ENCODE results near the gene THYN1.
"Not testable (repeated sequence)": the region's sequence is repeated elsewhere in the genome, so short reads cannot be mapped to it uniquely, and the experiment has no call there.

Gene THYN1

GRCh38 chr11:134253188-134253993, at the start of gene THYN1, which contains the start of gene ACAD8:
Gene THYN1 (minus strand): TSS chr11:134253352. CDS start chr11:134252882, 470 bp downstream.
Gene ACAD8 (plus strand): TSS chr11:134253568. CDS start chr11:134253601, 33 bp downstream.
- DNase-seq (ENCODE audit: low read depth) = peak; percentile 92

DNA sequence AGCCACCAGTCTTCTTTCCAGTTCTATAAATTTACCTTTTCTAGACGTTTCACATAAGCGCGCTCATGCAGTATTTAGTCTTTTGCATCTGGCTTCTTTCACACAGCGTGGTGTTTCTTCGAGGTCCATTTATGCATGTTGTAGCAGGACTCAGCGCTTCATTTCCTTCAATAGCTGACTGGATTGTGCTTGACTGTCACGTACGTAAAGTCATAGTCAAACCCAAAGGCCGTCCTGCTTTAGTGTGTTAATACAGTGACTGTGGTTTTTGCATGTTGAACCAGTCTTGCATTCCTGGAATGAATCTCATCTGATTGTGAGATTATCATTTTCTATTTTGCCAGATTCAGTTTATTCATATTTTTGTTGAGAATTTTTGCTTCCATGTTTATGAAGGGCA, 41.5 kb upstream of the THYN1 start:
- no peak for DNase-seq (ENCODE audit: low read depth)

DNA sequence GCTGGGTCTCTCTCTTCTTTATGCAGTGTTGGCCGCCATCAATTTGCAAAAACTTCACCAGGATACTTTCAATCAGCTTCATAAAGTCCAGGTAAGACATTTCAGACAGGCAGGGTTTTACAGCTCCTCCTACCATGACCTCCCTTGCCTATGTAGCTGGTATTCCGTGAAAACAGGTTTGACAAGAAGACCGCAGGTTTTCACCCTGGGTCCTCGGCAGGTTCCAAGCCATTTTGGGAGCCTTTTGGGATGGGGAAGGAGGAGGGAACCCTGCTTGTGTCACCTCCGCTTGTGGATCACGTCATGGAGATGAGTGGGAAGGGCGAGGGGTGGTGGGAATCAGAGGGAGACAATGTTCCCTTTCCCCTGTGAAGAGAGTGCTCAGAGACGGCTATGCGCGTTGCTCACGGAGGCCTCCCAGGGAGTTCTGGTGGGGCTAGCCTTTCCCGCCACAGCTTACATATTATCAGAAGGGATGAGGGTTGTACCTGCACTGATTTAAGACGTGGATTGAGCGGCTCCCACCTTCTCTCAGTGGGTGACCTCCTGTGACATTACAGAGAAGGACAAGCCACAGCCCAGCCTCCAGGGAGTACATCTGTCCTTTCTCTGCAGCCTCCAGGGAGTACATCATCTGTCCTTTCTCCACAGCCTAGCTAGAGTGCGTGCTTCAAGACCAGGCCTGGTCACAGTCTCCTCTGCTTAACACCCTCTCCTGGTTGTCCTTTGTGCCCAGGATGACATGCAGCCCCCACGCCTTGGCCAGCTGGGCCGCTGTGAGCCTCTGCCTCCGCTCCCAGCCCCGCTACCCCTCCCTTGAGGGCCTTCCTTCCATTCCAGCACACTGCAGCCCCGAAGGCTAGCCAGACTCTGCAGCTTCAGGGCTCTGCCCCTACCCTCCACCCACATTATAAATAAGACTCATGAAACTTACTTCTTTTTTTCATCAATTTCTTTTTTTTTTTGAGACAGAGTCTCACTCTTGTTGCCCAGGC, 40.3 kb upstream of the THYN1 start:
- DNase-seq (ENCODE audit: low read depth) = no peak

DNA sequence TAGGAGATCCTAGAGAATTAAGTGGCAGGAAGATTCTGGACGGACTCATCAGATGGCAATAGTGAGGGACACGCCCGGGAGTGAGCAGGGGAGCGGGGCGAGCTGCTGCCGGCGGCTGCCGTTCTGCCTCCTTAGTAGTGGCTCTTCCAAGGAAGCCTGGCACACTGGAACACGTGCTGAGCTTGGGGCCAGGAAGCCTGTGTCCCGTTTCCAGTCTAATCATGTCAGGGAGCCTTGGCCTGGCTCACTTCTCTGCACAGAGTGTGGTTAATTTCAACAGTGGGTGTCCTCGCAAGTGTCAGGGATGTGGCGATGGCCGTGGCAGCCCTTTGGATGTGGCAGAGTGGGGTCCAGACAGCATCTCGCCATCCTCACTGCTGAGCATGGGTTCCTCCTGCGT, 39.5 kb upstream of the THYN1 start:
- no peak for DNase-seq (ENCODE audit: low read depth)

DNA sequence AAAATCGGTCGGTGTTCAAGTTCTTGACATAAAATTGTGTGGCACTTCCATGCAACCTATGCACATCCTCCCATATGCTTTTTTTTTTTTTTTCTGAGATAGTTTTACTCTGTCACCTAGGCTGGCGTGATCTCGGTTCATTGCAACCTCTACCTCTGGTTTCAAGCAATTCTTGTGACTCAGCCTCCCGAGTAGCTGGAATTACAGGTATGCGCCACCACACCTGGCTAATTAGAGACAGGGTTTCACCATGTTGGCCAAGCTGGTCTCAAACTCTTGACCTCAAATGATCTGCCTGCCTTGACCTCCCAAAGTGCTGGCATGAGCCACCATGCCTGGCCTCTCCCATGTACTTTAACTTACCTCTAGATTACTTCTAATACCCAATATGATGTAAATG, 38.0 kb upstream of the THYN1 start:
- DNase-seq (ENCODE audit: low read depth) = no peak

DNA sequence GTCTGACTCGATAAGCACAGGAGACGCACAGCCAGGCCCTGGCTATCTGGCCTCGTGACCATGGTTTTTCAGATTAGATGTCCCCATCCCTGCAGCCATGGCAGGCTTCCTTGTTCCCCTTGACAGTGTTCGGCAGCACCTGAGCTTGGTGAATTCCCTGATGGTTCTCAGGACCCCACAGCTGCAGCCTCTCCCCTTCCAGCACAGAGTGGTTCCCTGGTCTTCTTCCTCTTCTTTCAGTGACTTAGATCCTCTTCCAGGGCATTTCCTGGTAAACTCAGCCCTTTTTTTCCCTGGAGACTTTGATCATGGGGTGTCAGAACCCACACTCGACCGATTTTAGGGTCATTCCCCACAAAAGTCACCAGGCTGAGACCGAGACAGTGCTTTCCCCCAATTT, 37.5 kb upstream of the THYN1 start:
- no peak for DNase-seq (ENCODE audit: low read depth)

DNA sequence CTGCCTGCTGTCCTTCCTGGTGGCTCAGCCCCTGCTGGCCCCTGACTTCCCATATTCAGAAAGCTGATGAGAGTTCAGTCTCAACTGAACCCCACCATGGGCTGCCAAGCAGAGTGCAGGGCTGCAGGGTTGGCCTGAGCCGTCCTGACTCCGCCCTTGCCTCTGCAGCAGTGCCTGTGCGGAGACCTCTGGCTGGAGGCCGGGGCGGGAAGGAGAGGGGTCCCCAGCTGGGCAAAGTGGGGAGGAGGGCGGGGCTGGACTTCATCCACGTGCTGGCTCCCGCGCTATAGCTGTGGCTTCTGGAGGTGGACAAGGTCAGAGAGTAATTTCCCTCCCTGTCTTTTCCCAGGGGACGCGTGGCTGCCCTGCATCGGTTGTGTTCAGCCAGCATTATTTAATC, 36.6 kb upstream of the THYN1 start:
- DNase-seq (ENCODE audit: low read depth) = no peak

DNA sequence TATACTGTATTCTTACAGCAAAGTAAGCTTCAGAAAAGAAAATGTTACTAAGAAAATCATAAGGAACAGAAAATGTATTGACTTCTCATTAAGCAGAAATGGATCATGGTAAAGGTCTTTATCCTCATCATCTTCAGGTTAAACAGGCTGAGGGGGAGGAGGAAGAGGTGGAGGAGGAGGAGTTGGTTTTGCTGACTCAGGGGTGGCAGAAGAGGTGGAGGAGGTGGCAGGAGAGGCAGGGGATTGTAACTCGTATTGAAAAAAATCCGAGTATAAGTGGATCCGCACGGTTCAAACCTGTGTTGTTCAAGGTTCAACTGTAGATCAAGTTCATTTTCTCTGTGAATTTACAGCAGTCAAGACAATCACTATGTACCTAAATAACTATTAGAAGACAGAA, 36.0 kb upstream of the THYN1 start:
- no peak for DNase-seq (ENCODE audit: low read depth)

- DNase-seq (ENCODE audit: low read depth) = no peak
Observed at GRCh38 chr11:134288486-134288885, 35.3 kb upstream of the THYN1 start.

DNA sequence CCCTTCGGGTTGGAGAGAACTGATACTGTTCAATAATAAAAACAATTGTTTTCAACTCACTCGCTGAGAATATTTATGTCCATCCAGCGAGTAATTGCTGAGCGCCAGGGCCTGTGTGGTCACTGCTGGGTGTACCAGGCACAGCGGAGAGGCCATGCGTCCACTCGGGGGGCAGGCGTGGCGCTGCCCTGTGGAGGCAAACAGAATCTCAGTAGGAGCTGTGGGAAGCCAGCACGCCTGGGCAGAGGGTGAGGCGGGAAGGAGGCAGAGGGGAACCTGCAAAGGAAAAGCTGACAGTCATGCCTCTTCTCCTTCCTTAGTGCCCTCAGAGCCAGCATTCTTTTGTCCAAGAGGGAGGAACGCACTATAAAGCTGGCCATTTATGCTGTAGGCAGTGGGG, 34.4 kb upstream of the THYN1 start:
- no peak for DNase-seq (ENCODE audit: low read depth)

GRCh38 chr11:134284349-134284748, 31.2 kb upstream of the THYN1 start:
- not testable (repeated sequence) for DNase-seq (ENCODE audit: low read depth)

DNA sequence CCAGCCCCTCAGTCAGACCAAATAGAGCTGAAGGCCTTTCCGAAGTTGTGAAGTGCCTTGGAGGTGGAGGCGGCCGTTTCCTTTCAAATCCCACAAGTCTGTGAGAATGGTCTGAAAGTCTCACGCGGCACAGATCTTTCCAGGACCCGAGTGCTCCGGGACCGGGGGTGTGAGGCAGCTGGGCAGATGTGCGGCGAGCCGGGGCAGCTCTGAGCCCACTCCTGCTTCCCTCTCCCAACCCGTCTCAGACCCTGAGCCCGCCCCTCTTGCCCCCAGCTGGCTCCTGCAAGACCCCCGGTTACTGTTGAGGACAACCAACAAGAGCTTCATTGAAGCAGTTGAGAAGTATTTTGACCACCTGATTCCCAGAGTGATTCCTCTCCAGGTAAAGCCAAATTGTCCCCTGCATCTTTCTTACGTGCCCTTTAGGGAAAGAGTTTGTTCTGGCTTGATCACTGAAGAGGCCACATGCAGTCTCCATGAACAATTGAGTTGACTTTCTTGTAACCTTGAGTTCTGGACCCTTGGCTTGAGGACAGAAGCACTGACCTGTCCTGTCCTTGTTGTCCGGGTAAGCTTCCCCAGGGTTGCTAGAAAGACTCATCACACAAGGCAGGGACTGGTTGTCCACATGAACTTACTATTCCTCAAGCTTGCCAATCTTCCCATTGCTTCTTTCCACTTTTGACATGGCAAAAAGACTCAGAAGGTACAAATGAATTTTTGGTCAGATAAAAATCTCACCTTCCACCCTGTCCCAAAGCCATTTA, 30.5 kb upstream of the THYN1 start:
- DNase-seq (ENCODE audit: low read depth) = no peak

DNA sequence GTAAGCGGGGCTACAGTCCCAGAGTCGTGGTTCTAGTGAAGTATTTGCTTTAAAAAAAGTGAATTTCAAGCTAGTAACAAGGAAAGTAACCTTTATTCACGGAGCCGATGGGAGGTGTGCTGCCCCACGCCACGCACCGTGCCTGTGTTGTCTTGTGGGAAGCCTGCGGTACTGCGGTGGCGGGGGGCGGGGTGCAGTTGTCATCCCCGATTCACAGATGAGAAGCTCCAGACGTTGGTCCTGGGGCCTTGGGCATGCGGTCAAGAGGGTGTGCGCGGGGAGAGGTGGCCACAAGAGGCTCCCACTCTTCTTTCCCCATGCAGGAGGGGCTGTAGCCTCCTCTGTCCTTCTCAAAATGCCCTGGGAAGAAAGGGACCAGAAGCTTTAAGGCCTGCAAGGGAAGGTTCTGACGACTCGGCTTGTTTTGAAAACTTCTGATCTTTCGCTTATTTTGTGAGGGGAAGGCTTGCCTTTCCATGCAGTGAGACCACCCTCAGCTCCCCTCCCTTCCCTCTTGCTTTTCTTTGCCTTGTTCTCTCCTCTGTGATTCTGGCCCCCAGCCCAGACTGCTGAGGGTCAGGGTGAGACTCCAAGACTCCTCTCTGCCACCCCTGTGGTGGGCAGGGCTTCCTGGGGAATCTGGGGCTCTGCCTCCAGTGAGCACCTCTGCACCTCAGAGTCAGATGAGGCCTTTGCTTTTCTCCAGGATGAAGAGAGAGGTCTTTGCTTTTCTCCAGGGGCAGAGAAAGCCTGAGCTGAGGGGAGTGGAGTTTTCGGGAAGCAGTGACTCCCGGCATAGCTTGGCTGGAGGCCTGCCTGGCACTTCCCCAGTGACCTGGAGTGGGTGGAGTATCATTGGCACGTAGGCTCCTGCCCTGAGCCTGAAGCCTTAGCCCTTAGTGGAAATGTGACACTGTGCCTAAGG, 29.2 kb upstream of the THYN1 start:
- DNase-seq (ENCODE audit: low read depth) = no peak

DNA sequence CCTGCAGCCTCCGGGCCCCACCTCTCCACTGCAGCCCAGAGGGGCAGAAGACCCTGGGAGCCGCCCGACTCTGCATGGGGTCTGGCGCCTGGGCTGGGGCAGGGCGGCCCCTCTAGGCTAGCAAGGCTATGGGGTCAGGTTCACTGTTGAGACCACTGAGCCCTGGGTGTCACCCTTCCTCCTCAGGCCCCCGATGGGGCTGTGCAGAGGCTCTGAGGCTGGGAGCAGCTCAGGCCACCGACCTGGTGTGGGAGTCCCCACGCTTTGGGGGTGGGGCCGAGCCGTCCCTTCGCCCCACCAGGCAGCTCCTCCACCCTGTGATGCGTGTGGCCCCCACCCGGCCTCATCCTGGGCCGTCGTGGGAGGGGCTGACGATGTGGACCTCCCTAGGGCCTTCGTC, 28.5 kb upstream of the THYN1 start:
- DNase-seq (ENCODE audit: low read depth) = not testable (repeated sequence)

DNA sequence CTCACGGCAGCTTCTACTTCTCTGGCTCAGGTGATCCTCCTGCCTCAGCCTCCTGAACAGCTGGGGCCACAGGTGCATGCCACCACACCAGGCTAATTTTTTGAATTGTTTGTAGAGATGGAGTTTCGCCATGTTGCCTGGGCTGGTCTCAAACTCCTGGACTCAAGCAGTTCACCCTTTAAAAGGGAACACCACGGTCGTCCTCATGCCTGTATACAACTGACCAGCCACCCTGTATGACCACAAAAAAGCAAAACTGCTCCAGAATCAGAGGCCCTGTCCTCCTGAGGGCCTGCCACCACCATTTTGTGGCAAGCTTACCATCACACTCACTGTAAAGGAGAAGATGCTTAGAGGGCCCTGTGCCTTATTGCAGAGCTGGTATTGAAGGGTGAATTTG, 25.2 kb upstream of the THYN1 start:
- no peak for DNase-seq (ENCODE audit: low read depth)

DNA sequence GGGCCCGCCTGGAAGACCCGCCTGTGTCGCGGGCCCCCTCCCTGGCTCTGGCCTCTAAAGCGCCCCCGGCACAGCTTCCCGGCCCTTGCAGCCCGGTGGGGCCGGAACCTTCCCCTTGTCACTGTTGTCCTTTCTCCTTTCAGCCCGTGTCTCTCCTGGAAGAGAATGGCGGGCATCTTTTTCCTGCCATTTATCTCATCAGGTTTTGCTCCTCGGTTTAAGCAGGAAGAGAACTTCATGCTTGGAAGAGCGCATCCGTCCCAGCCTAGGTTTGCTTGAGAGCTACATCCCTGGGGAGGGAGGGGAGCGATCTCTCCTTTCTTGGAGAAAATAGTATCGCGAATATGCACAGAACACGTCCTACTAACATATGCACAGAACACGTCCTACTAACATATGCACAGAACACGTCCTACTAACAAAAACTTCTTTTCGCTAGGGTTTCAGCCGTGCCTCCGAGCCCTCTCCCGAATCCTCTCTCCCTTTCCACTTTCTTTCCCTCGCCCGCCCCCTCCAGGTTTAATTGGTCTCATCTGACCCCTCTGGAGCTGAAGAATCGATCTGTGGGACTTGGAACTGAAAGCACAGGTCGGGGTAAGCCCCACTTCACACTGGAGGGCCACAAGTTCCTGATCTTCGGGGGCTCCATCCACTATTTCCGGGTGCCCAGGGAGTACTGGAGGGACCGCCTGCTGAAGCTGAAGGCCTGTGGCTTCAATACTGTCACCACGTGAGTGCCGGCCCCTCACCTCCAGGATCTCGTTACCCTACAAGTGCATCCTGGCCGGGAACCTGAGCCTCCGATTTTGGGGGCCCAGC, 24.2 kb upstream of the THYN1 start:
- DNase-seq (ENCODE audit: low read depth) = no peak

GRCh38 chr11:134276396-134277182, 23.4 kb upstream of the THYN1 start:
- DNase-seq (ENCODE audit: low read depth) = no peak

DNA sequence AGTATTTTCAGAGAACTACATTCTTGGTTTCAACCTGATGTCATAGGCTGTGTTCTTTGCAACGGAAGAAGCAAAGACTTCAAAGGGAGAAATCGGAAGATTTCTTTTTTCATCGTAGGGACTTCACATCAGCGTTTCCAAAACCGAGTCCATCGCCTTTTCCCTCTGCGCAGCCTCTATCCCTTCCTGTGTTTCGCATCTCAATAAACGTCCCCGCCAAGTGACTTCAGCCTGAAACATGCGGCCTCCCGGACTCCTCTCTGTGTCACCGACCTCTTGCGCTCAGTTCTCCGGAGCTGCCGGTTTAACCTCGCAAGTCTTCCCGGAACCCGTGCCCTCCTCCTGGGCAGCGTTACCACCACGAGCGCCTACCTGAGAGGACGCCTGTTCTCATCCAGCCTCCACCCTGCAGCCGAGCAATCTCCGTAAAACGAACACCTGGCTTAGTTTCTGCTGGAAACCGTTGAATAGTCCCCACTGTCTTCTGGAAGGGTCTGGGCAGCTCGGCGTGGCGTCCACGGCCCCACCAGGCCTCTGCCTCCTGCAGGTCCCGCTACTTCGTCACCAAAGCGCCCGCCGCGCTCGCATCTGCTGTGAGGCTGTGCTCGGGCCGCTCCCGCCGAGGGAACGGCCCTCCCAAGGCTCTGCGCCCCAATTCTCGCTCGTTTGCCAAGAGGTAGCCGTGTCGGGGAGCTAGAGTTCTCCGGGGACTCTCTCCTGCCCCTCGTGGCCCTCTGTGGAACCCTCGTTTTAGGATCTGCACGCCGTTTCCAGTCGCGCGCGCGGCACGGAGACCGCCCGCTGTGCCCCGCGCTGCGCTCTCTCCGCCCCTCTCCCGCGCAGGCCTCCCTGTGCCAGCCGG, 22.6 kb upstream of the THYN1 start, which contains the start of gene GLB1L3:
Gene GLB1L3 (plus strand): TSS at position 846 of the 862 bp plus-strand sequence. CDS start 362 bp downstream, outside the sequence.
- peak; percentile 57 for DNase-seq (ENCODE audit: low read depth)
